BJ (cell line): ENCODE results near the gene SCGB3A1. TPM values are rescaled to one million over a fixed set of nuclear protein-coding genes. Genes with fewer than 3 reads are reported as not detected.

ENCODE experiments used
- CTCF ChIA-PET: fragments of 350-600 bp; formaldehyde crosslinking; extraction: SDS; loops from one replicate; lab custom pipeline; 2021; ENCODE audit warnings: antibody characterized with exemption, inconsistent platforms; lab: Yijun Ruan, JAX
- POLR2A ChIA-PET: fragments of 300-600 bp; sonication (Branson Sonifier 250); formaldehyde crosslinking; extraction: SDS; loops from one replicate; lab custom pipeline; 2021; ENCODE audit warnings: antibody characterized with exemption; lab: Charles Lee
- DNase-seq: peaks from one replicate; pipeline ENCODE4 v3.0.0-alpha.2; 2011; ENCODE audit warnings: low read depth
- H3K27me3 ChIP-seq: 2 replicates; pipeline ENCODE4 v1.6.0; 2011; ENCODE audit warnings: low read length; ENCODE audit not compliant: control insufficient read depth, insufficient read depth
- H3K36me3 ChIP-seq: 2 replicates; pipeline ENCODE4 v1.5.1; 2011; ENCODE audit warnings: low read length; ENCODE audit not compliant: control insufficient read depth, insufficient read depth
- H3K4me3 ChIP-seq: 2 replicates; pipeline ENCODE4 v1.5.1; 2011; ENCODE audit warnings: low read depth, mild to moderate bottlenecking, control low read depth, low read length
- CTCF ChIP-seq: IDR thresholded peaks from 2 replicates; pipeline ENCODE4 v1.5.1; 2011; ENCODE audit warnings: low read depth, mild to moderate bottlenecking, control low read depth, inconsistent platforms, low read length, moderate library complexity; ENCODE audit not compliant: insufficient read depth
- polyA plus RNA-seq: library from polyadenylated mRNA; depleted of rRNA; stranded (reverse); fragments of >200 nt; gene quantifications from 2 replicates; pipeline ENCODE4 v1.2.3, GENCODE V29; 2011

Gene SCGB3A1
- polyA plus RNA-seq, 1 experiment, result not detected

DNA sequence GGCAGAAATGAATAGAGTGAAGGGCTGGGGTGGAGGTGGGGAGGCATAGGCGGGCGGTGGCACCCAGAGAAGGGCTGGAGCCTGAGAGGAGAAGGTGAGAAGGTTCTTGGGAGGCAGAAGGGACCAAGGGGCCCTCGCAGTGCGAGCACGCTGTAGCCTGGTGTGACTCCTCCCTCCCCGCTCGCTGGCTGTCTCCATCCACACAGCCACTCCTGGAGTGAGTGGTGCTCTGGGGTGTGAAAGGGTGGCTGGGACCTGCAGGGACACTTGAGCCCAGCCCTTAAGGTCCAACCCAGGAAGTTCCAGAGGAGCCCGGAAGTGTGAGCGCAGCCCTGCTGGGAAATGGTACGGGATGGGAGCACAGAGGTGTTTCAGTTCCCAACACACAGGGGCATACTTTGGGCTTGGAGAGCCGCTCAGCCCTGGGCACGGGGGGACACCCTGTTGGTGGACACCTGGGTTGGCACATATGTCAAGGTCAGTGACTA, 9.3 kb upstream of the SCGB3A1 start:
- H3K4me3 ChIP-seq, result no peak overlapping the region
- CTCF ChIA-PET, result interaction anchor here (0.7 to 1.0 kb wide), 2 partner anchors 15 to 54 kb away, joined by 3 read pairs; no protein-coding TSS in a partner anchor
- no peak for DNase-seq
- TF ChIP-seq CTCF, result no peak
- H3K36me3 ChIP-seq, result no peaks in the 10 kb centered on the region
- POLR2A ChIA-PET, result no interaction called here
- no peaks in the 10 kb centered on the region for H3K27me3 ChIP-seq

- Histone ChIP-seq H3K27me3 (no peaks in the 10 kb centered on the region), H3K4me3 (no peak overlapping the region), H3K36me3 (no peaks in the 10 kb centered on the region)
- DNase-seq, result no peak
- POLR2A ChIA-PET, result no interaction called here
- CTCF ChIA-PET, result interaction anchor here (1.0 to 1.1 kb wide), 2 partner anchors 15 to 285 kb away, joined by 3 read pairs; no protein-coding TSS in a partner anchor
- no peak for TF ChIP-seq CTCF
These were observed 8.8 kb upstream of the SCGB3A1 start for GRCh38 chr5:180599981-180600553.

DNA sequence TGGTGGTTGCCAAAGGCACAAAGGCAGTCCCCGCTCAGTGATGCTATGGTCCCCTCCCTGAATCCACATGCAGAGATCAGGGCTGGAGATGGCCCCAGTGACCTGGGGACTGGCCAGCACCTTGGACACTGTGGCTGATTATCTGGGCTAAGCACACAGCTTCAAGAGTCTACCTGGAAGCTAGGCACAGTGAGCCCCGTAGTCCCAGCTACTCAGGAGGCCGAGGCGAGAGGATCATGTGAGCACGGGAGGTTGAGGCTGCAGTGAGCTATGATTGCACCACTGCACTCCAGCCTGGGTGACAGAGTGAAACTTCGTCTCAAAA, 8.3 kb upstream of the SCGB3A1 start:
- POLR2A ChIA-PET, result no interaction called here
- no peaks in the 10 kb centered on the region for H3K27me3 ChIP-seq
- CTCF ChIA-PET, result interaction anchor here (1.1 kb wide), 1 partner anchor 284 kb away, joined by 3 read pairs; no protein-coding TSS in a partner anchor
- no peak for DNase-seq
- no peak overlapping the region for H3K4me3 ChIP-seq
- TF ChIP-seq CTCF, result no peak
- no peaks in the 10 kb centered on the region for H3K36me3 ChIP-seq

DNA sequence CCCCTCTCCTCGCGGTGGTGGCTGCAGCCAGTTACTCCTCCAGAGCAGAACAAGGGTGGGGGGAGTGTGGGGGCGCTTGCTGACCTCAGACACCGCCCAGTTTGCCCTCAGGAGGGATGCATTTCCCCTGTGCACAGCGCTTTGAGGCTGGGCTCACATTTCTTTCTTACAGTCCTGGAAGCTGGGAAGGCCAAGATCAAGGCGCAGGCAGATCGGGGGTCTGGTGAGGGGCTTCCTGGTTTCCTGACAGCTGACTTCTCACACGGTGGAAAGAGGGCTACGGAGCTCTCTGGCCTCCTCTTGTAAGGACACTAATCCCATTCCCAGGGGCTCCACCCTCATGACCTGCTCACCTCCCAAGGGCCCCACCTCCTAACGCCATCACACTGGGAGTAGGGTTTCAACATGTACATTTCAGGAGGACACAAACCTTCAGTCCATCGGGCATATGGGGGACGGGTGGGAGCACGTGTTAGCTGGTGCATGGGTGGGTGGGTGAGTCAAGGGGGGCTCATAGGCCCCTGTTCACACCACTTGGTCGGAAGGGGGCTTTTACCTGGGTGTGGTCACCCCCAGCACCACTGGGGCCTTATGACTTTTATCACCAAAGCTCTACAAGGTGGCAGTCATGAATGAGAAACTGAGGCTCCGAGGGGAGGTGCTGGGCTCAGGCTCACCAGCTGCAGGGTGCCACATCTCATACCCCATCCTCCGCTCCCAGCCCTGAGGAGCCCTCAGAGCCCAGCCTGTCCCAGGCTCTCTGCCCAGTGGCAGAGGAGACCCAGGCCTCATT, 7.7 kb upstream of the SCGB3A1 start:
- no peak overlapping the region for H3K4me3 ChIP-seq
- ChIA-PET CTCF (interaction anchor here (1.1 kb wide), 1 partner anchor 284 kb away, joined by 3 read pairs; no protein-coding TSS in a partner anchor), POLR2A (no interaction called here)
- no peaks in the 10 kb centered on the region for H3K36me3 ChIP-seq
- no peak for DNase-seq
- no peaks in the 10 kb centered on the region for H3K27me3 ChIP-seq
- TF ChIP-seq CTCF, result no peak

- CTCF ChIA-PET, result interaction anchor here (1.4 kb wide), 1 partner anchor 8 kb away, joined by 4 read pairs; no protein-coding TSS in a partner anchor
- no peaks in the 10 kb centered on the region for H3K36me3 ChIP-seq
- H3K27me3 ChIP-seq, result no peaks in the 10 kb centered on the region; the same call in 1 of the 2 replicates
- no peak for TF ChIP-seq CTCF
- POLR2A ChIA-PET, result no interaction called here
- no peak overlapping the region for H3K4me3 ChIP-seq
- DNase-seq, result no peak
These were observed 7.0 kb upstream of the SCGB3A1 start for GRCh38 chr5:180598316-180598701.
